ENCODE results near the gene ZNF592. TPM values are rescaled to one million over a fixed set of nuclear protein-coding genes. Genes with fewer than 3 reads are reported as not detected.

The ZNF592 gene
- total RNA-seq, 1 donor from 2014 or later = 43.5 TPM

GRCh38 chr15:84824260-84825007 is 76.0 kb downstream of the ZNF592 start:
- intact Hi-C loops (cut with micrococcal nuclease) = no loop called here

- intact Hi-C loops (cut with micrococcal nuclease) = no loop called here
Observed at GRCh38 chr15:84826369-84826823, 78.0 kb downstream of the ZNF592 start.

GRCh38 chr15:84827246-84827645 is 78.9 kb downstream of the ZNF592 start:
- intact Hi-C loops (cut with micrococcal nuclease) = no loop called here

GRCh38 chr15:84828086-84828908 is 79.9 kb downstream of the ZNF592 start:
- intact Hi-C loops (cut with micrococcal nuclease) = no loop called here

GRCh38 chr15:84829428-84829827 is 81.0 kb downstream of the ZNF592 start:
- intact Hi-C loops (cut with micrococcal nuclease) = no loop called here

- intact Hi-C loops (cut with micrococcal nuclease) = no loop called here
Observed at GRCh38 chr15:84830036-84830435, 81.6 kb downstream of the ZNF592 start.

- intact Hi-C loops (cut with micrococcal nuclease) = no loop called here
Observed at GRCh38 chr15:84831028-84831427, 82.6 kb downstream of the ZNF592 start.

GRCh38 chr15:84831613-84832012 is 83.2 kb downstream of the ZNF592 start:
- intact Hi-C loops (cut with micrococcal nuclease) = no loop called here

GRCh38 chr15:84832448-84833040 is 84.2 kb downstream of the ZNF592 start:
- intact Hi-C loops (cut with micrococcal nuclease) = no loop called here

GRCh38 chr15:84833447-84834228 is 85.2 kb downstream of the ZNF592 start:
- intact Hi-C loops (cut with micrococcal nuclease) = no loop called here

GRCh38 chr15:84834229-84834955 is 86.0 kb downstream of the ZNF592 start:
- intact Hi-C loops (cut with micrococcal nuclease) = no loop called here

GRCh38 chr15:84834969-84835368 is 86.6 kb downstream of the ZNF592 start:
- intact Hi-C loops (cut with micrococcal nuclease) = no loop called here

- intact Hi-C loops (cut with micrococcal nuclease) = no loop called here
Observed at GRCh38 chr15:84835661-84836337, 87.4 kb downstream of the ZNF592 start.

GRCh38 chr15:84836844-84837243 is 88.5 kb downstream of the ZNF592 start:
- intact Hi-C loops (cut with micrococcal nuclease) = no loop called here

- intact Hi-C loops (cut with micrococcal nuclease) = no loop called here
Observed at GRCh38 chr15:84839714-84840113, 91.3 kb downstream of the ZNF592 start.

GRCh38 chr15:84840255-84840654 is 91.9 kb downstream of the ZNF592 start:
- intact Hi-C loops (cut with micrococcal nuclease) = no loop called here

- intact Hi-C loops (cut with micrococcal nuclease) = no loop called here
Observed at GRCh38 chr15:84840741-84841429, 92.5 kb downstream of the ZNF592 start.

- intact Hi-C loops (cut with micrococcal nuclease) = no loop called here
Observed at GRCh38 chr15:84842781-84843180, 94.4 kb downstream of the ZNF592 start.

GRCh38 chr15:84844964-84845363 is 96.6 kb downstream of the ZNF592 start:
- intact Hi-C loops (cut with micrococcal nuclease) = loop anchor here (2.0 kb wide), 1 partner anchor 84 kb away; no protein-coding TSS in a partner anchor
